Panc1 (cell line): Measurements from ENCODE around the gene TMED8.

Source experiments
- CTCF ChIP-seq: fragments of 450-650 bp; IDR thresholded peaks from 2 replicates; pipeline ENCODE4 v1.5.1; 2017; ENCODE audit warnings: mild to moderate bottlenecking
- POLR2AphosphoS5 ChIP-seq: IDR thresholded peaks from 2 replicates; pipeline ENCODE4 v1.6.1; 2012; ENCODE audit warnings: mild to moderate bottlenecking, low read depth, low read length, moderate library complexity
- REST ChIP-seq, 2 experiments: IDR thresholded peaks; 2 replicates each; pipeline ENCODE4 v1.6.1; 2011 to 2012; ENCODE audit warnings: low read depth in 2 of 2, control low read depth in 1 of 2, low read length in 1 of 2, mild to moderate bottlenecking in 1 of 2, moderate library complexity in 1 of 2; ENCODE audit not compliant: insufficient read depth in 1 of 2
- SIN3A ChIP-seq: IDR thresholded peaks from 2 replicates; pipeline ENCODE4 v1.6.1; 2012; ENCODE audit warnings: low read depth, mild to moderate bottlenecking, low read length, moderate library complexity, borderline replicate concordance; ENCODE audit not compliant: insufficient read depth

GRCh38 chr14:77290705-77291104 is 86.2 kb downstream of the TMED8 start:
- no peak for TF ChIP-seq CTCF
- TF ChIP-seq REST (IDR thresholded peaks at IDR 0.05; ENCODE audit: insufficient read depth in 1 of 2, low read depth in 2 of 2, low read length in 1 of 2) = no peak
- TF ChIP-seq POLR2AphosphoS5 = no peak
- TF ChIP-seq SIN3A = no peak
